ENCODE measurements around the gene CLRN2.

CLRN2 gene

DNA sequence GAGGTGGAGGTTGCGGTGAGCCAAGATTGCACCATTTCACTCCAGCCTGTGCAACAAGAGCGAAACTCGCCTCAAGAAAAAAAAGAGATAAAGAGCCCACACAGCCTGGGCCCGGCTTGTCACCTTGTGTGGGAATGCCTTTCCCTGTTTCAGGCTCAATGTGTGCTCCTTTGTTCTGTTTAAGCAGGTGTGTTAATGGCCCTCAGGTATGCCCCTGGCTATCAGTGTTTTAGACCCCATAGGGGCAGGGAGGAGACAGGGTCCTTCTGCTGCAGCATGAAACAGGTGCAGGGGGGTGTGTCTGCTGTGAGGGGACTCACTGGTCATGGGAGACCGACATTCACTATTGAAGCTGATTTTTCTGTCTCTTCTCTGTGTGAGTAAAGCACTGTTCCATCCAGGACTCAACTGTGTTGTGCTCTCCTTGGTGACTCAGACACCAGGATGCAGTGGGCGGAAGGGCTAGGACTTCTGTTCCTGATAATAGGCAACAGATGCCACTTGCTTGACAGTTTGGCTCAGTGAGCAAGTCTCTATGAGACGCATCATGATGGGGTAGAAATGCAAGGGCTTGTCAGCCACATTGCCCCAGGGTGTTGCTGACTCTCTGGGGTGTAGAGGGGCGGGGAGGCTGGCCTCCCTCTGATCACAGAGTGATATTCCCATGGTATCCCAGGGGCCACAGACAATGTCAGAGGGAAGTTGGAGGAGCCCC, 46.4 kb downstream of the CLRN2 start:
- no peak overlapping the region for H3K4ac ChIP-seq (ENCODE audit: low read depth in 1 of 2, low read length in 2 of 2)
- H3K14ac ChIP-seq (ENCODE audit: low read length in 2 of 2) = no peak overlapping the region
- WGBS = 81% methylated on average over 8 of the region's 8 CpGs

DNA sequence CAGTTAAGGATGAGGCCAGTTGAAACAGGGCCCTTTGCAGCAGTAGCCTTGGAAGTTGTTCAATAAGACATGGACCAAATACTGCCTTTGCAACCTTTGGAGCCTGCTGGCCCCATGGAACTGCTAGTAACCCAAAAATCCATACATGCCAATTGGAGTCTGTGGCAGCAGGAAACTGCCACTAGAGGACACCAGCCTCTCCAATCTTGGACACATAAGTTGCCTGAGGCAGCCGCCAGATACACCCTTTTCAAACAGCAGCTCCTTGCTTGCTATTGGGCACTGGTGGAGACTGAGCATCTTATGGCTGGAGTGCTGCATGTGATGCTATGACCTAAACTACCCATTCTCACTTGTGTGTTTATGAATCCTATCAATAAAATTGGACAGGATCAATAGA, 47.2 kb downstream of the CLRN2 start:
- H3K9me3 ChIP-seq (ENCODE audit: control insufficient read depth, low read length) = no peaks in the 10 kb centered on the region
- no peak overlapping the region for H3K18ac ChIP-seq (ENCODE audit: low read depth in 1 of 2, low read length in 2 of 2)
- H3K9ac ChIP-seq (ENCODE audit: low read length) = no peak overlapping the region
- H2AFZ ChIP-seq (ENCODE audit: low read depth, low read length) = no peak overlapping the region
- H3K27ac ChIP-seq (ENCODE audit: low read length, poor library complexity, severe bottlenecking) = no peak overlapping the region
- no peak overlapping the region for H3K14ac ChIP-seq (ENCODE audit: low read length in 2 of 2)
- H3K4me2 ChIP-seq (ENCODE audit: low read length, poor library complexity, severe bottlenecking) = no peak overlapping the region
- no peak overlapping the region for H4K91ac ChIP-seq (ENCODE audit: low read length)
- H2BK5ac ChIP-seq (ENCODE audit: low read depth, low read length, poor library complexity, severe bottlenecking) = no peak overlapping the region
- no peaks in the 10 kb centered on the region for H3K36me3 ChIP-seq (ENCODE audit: control insufficient read depth in 1 of 2, insufficient read depth in 2 of 2, low read depth in 1 of 2, low read length in 2 of 2)
- 80% methylated on average over 1 of the region's 1 CpG for WGBS
- H3K79me1 ChIP-seq (replicated peaks; ENCODE audit: low read length, poor library complexity, severe bottlenecking) = no peaks in the 10 kb centered on the region
- H4K8ac ChIP-seq (ENCODE audit: low read length) = no peak overlapping the region
- H3K4me1 ChIP-seq (ENCODE audit: control insufficient read depth, insufficient read depth, low read depth, low read length) = no peaks in the 10 kb centered on the region
- H2AK5ac ChIP-seq (ENCODE audit: low read length, severe bottlenecking) = no peak overlapping the region
- no peak overlapping the region for H3K4ac ChIP-seq (ENCODE audit: low read depth in 1 of 2, low read length in 2 of 2)
- H2BK12ac ChIP-seq (ENCODE audit: low read length in 2 of 2) = no peak overlapping the region
- no peak for DNase-seq
- no peaks in the 10 kb centered on the region for H3K27me3 ChIP-seq (ENCODE audit: control insufficient read depth in 1 of 2, insufficient read depth in 1 of 2, low read length in 2 of 2)
- H3K4me3 ChIP-seq (ENCODE audit: insufficient read depth in 1 of 2, low read depth in 1 of 2, low read length in 2 of 2) = no peak overlapping the region
- H2BK15ac ChIP-seq (ENCODE audit: low read depth, poor library complexity, severe bottlenecking) = no peak overlapping the region
- H3K23ac ChIP-seq (ENCODE audit: low read length in 2 of 2) = no peak overlapping the region
- H2BK120ac ChIP-seq (ENCODE audit: low read depth, low read length) = peak overlapping the region; percentile 39

More for the DNA sequence above, 46.4 kb downstream of the CLRN2 start:
- H2AFZ ChIP-seq (ENCODE audit: low read depth, low read length) = no peak overlapping the region
- H3K9ac ChIP-seq (ENCODE audit: low read length) = peak overlapping the region; percentile 32
- H2BK5ac ChIP-seq (ENCODE audit: low read depth, low read length, poor library complexity, severe bottlenecking) = no peak overlapping the region
- H2BK120ac ChIP-seq (ENCODE audit: low read depth, low read length) = no peak overlapping the region
- H2BK12ac ChIP-seq (ENCODE audit: low read length in 2 of 2) = no peak overlapping the region
- H3K79me1 ChIP-seq (replicated peaks; ENCODE audit: low read length, poor library complexity, severe bottlenecking) = no peaks in the 10 kb centered on the region
- H3K18ac ChIP-seq (ENCODE audit: low read depth in 1 of 2, low read length in 2 of 2) = no peak overlapping the region
- no peaks in the 10 kb centered on the region for H3K36me3 ChIP-seq (ENCODE audit: control insufficient read depth in 1 of 2, insufficient read depth in 2 of 2, low read depth in 1 of 2, low read length in 2 of 2)
- no peaks in the 10 kb centered on the region for H3K4me1 ChIP-seq (ENCODE audit: control insufficient read depth, insufficient read depth, low read depth, low read length)
- H2AK5ac ChIP-seq (ENCODE audit: low read length, severe bottlenecking) = no peak overlapping the region
- no peak overlapping the region for H2BK15ac ChIP-seq (ENCODE audit: low read depth, poor library complexity, severe bottlenecking)
- H3K4me3 ChIP-seq (ENCODE audit: insufficient read depth in 1 of 2, low read depth in 1 of 2, low read length in 2 of 2) = no peak overlapping the region
- no peak overlapping the region for H3K27ac ChIP-seq (ENCODE audit: low read length, poor library complexity, severe bottlenecking)
- DNase-seq = no peak
- H3K4me2 ChIP-seq (ENCODE audit: low read length, poor library complexity, severe bottlenecking) = no peak overlapping the region
- H3K27me3 ChIP-seq (ENCODE audit: control insufficient read depth in 1 of 2, insufficient read depth in 1 of 2, low read length in 2 of 2) = no peaks in the 10 kb centered on the region
- H4K8ac ChIP-seq (ENCODE audit: low read length) = no peak overlapping the region
- no peak overlapping the region for H4K91ac ChIP-seq (ENCODE audit: low read length)
- no peaks in the 10 kb centered on the region for H3K9me3 ChIP-seq (ENCODE audit: control insufficient read depth, low read length)
- no peak overlapping the region for H3K23ac ChIP-seq (ENCODE audit: low read length in 2 of 2)

DNA sequence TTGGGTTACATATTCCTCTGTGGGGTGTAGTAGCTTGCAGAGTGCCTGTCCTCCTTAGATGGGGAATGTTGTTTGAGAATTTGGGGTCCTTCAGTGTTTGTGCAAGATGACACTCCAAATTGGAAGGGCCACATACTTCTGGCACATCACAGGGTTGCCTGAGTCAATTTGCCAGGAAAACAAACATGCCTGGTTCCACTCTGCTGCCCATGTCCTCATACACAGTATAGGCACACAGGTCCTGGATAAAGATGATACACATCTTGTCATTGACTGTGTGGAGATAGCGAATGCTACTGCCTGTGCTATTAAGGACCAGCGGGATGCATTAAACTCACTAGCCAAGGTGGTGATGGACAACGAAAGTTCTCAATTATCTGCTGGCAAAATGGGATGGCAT, 50.9 kb downstream of the CLRN2 start:
- Histone ChIP-seq H3K9me3 (ENCODE audit: control insufficient read depth, low read length) (no peaks in the 10 kb centered on the region), H3K4me1 (ENCODE audit: control insufficient read depth, insufficient read depth, low read depth, low read length) (no peaks in the 10 kb centered on the region), H3K79me1 (replicated peaks; ENCODE audit: low read length, poor library complexity, severe bottlenecking) (no peaks in the 10 kb centered on the region), H3K27ac (ENCODE audit: low read length, poor library complexity, severe bottlenecking) (no peak overlapping the region), H3K9ac (ENCODE audit: low read length) (no peak overlapping the region), H2BK120ac (ENCODE audit: low read depth, low read length) (no peak overlapping the region), H2AFZ (ENCODE audit: low read depth, low read length) (no peak overlapping the region), H3K23ac (ENCODE audit: low read length in 2 of 2) (no peak overlapping the region), H2BK5ac (ENCODE audit: low read depth, low read length, poor library complexity, severe bottlenecking) (no peak overlapping the region), H3K4me3 (ENCODE audit: insufficient read depth in 1 of 2, low read depth in 1 of 2, low read length in 2 of 2) (no peak overlapping the region), H2AK5ac (ENCODE audit: low read length, severe bottlenecking) (no peak overlapping the region), H3K36me3 (ENCODE audit: control insufficient read depth in 1 of 2, insufficient read depth in 2 of 2, low read depth in 1 of 2, low read length in 2 of 2) (no peaks in the 10 kb centered on the region), H3K14ac (ENCODE audit: low read length in 2 of 2) (no peak overlapping the region), H2BK12ac (ENCODE audit: low read length in 2 of 2) (no peak overlapping the region), H3K27me3 (ENCODE audit: control insufficient read depth in 1 of 2, insufficient read depth in 1 of 2, low read length in 2 of 2) (no peaks in the 10 kb centered on the region), H4K91ac (ENCODE audit: low read length) (no peak overlapping the region), H4K8ac (ENCODE audit: low read length) (no peak overlapping the region), H3K4ac (ENCODE audit: low read depth in 1 of 2, low read length in 2 of 2) (no peak overlapping the region), H2BK15ac (ENCODE audit: low read depth, poor library complexity, severe bottlenecking) (no peak overlapping the region), H3K18ac (ENCODE audit: low read depth in 1 of 2, low read length in 2 of 2) (no peak overlapping the region), H3K4me2 (ENCODE audit: low read length, poor library complexity, severe bottlenecking) (no peak overlapping the region)
- DNase-seq = no peak
- 95% methylated on average over 3 of the region's 3 CpGs for WGBS

DNA sequence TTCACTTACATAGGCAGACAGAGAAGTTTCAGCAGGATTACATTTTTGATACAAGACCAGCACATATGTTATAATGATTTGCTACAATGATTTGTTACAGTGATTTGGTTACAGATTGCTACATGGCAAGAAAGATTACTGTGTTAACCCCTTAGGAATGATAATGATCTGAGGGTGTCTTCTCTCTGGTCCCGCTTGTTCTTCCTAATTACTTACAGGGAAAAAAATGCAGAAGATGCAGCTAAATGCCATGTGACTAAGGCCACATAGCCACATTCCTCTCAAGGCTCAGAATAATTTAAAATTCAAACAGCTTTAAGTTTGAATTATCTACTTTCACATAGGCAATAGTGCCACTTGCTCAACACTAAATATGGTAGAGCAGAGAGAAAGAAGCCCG, 52.3 kb downstream of the CLRN2 start:
- no peak overlapping the region for H2BK5ac ChIP-seq (ENCODE audit: low read depth, low read length, poor library complexity, severe bottlenecking)
- no peak overlapping the region for H3K4ac ChIP-seq (ENCODE audit: low read depth in 1 of 2, low read length in 2 of 2)
- H3K9ac ChIP-seq (ENCODE audit: low read length) = no peak overlapping the region
- H3K14ac ChIP-seq (ENCODE audit: low read length in 2 of 2) = no peak overlapping the region
- H3K27ac ChIP-seq (ENCODE audit: low read length, poor library complexity, severe bottlenecking) = no peak overlapping the region
- H2BK120ac ChIP-seq (ENCODE audit: low read depth, low read length) = no peak overlapping the region
- H2BK15ac ChIP-seq (ENCODE audit: low read depth, poor library complexity, severe bottlenecking) = no peak overlapping the region
- H2BK12ac ChIP-seq (ENCODE audit: low read length in 2 of 2) = no peak overlapping the region
- H3K9me3 ChIP-seq (ENCODE audit: control insufficient read depth, low read length) = no peaks in the 10 kb centered on the region
- no peaks in the 10 kb centered on the region for H3K36me3 ChIP-seq (ENCODE audit: control insufficient read depth in 1 of 2, insufficient read depth in 2 of 2, low read depth in 1 of 2, low read length in 2 of 2)
- H3K18ac ChIP-seq (ENCODE audit: low read depth in 1 of 2, low read length in 2 of 2) = no peak overlapping the region
- DNase-seq = no peak
- no peaks in the 10 kb centered on the region for H3K79me1 ChIP-seq (replicated peaks; ENCODE audit: low read length, poor library complexity, severe bottlenecking)
- H2AFZ ChIP-seq (ENCODE audit: low read depth, low read length) = no peak overlapping the region
- no peak overlapping the region for H3K23ac ChIP-seq (ENCODE audit: low read length in 2 of 2)
- WGBS = 78% methylated on average over 2 of the region's 2 CpGs
- H4K8ac ChIP-seq (ENCODE audit: low read length) = no peak overlapping the region
- H2AK5ac ChIP-seq (ENCODE audit: low read length, severe bottlenecking) = no peak overlapping the region
- no peak overlapping the region for H4K91ac ChIP-seq (ENCODE audit: low read length)
- H3K4me1 ChIP-seq (ENCODE audit: control insufficient read depth, insufficient read depth, low read depth, low read length) = no peaks in the 10 kb centered on the region
- H3K27me3 ChIP-seq (ENCODE audit: control insufficient read depth in 1 of 2, insufficient read depth in 1 of 2, low read length in 2 of 2) = no peaks in the 10 kb centered on the region
- no peak overlapping the region for H3K4me3 ChIP-seq (ENCODE audit: insufficient read depth in 1 of 2, low read depth in 1 of 2, low read length in 2 of 2)
- H3K4me2 ChIP-seq (ENCODE audit: low read length, poor library complexity, severe bottlenecking) = no peak overlapping the region
